ENCODE results near the gene DACH1.

Gene DACH1

GRCh38 chr13:71578048-71578447 is 289.0 kb downstream of the DACH1 start:
- over 99% methylated on average over 4 of the region's 6 CpGs for WGBS

GRCh38 chr13:71577127-71577526 is 289.9 kb downstream of the DACH1 start:
- H3K27me3 ChIP-seq (ENCODE audit: insufficient read depth, low read length) = no peaks in the 10 kb centered on the region
- no peaks in the 10 kb centered on the region for H3K4me1 ChIP-seq (ENCODE audit: insufficient read depth, low read length)
- no peaks in the 10 kb centered on the region for H3K9me3 ChIP-seq (ENCODE audit: insufficient read depth, low read depth, low read length)
- 81% methylated on average over 2 of the region's 2 CpGs for WGBS
- H3K4me3 ChIP-seq (ENCODE audit: low read length) = no peak overlapping the region
- no peaks in the 10 kb centered on the region for H3K36me3 ChIP-seq (ENCODE audit: insufficient read depth, low read length)
- no peak overlapping the region for H3K27ac ChIP-seq (ENCODE audit: low read depth, low read length)
- no peak overlapping the region for H3K9ac ChIP-seq (ENCODE audit: low read depth, low read length)

More at GRCh38 chr13:71578048-71578447, 289.0 kb downstream of the DACH1 start:
- Histone ChIP-seq H3K36me3 (ENCODE audit: insufficient read depth, low read length) (no peaks in the 10 kb centered on the region), H3K4me1 (ENCODE audit: insufficient read depth, low read length) (no peaks in the 10 kb centered on the region), H3K27ac (ENCODE audit: low read depth, low read length) (no peak overlapping the region), H3K9me3 (ENCODE audit: insufficient read depth, low read depth, low read length) (no peaks in the 10 kb centered on the region), H3K9ac (ENCODE audit: low read depth, low read length) (no peak overlapping the region), H3K27me3 (ENCODE audit: insufficient read depth, low read length) (no peaks in the 10 kb centered on the region), H3K4me3 (ENCODE audit: low read length) (no peak overlapping the region)

GRCh38 chr13:71576571-71576970 is 290.4 kb downstream of the DACH1 start:
- Histone ChIP-seq H3K27ac (ENCODE audit: low read depth, low read length) (no peak overlapping the region), H3K4me3 (ENCODE audit: low read length) (no peak overlapping the region), H3K27me3 (ENCODE audit: insufficient read depth, low read length) (no peaks in the 10 kb centered on the region), H3K4me1 (ENCODE audit: insufficient read depth, low read length) (no peaks in the 10 kb centered on the region), H3K9me3 (ENCODE audit: insufficient read depth, low read depth, low read length) (no peaks in the 10 kb centered on the region), H3K9ac (ENCODE audit: low read depth, low read length) (no peak overlapping the region), H3K36me3 (ENCODE audit: insufficient read depth, low read length) (no peaks in the 10 kb centered on the region)
- 100% methylated on average over 1 of the region's 1 CpG for WGBS

GRCh38 chr13:71546881-71547280 is 320.1 kb downstream of the DACH1 start:
- H3K4me3 ChIP-seq (ENCODE audit: low read length) = no peak overlapping the region
- no peaks in the 10 kb centered on the region for H3K9me3 ChIP-seq (ENCODE audit: insufficient read depth, low read depth, low read length)
- no peaks in the 10 kb centered on the region for H3K27me3 ChIP-seq (ENCODE audit: insufficient read depth, low read length)
- no peak overlapping the region for H3K9ac ChIP-seq (ENCODE audit: low read depth, low read length)
- 85% methylated on average over 3 of the region's 4 CpGs for WGBS
- no peaks in the 10 kb centered on the region for H3K4me1 ChIP-seq (ENCODE audit: insufficient read depth, low read length)
- no peaks in the 10 kb centered on the region for H3K36me3 ChIP-seq (ENCODE audit: insufficient read depth, low read length)
- H3K27ac ChIP-seq (ENCODE audit: low read depth, low read length) = no peak overlapping the region

GRCh38 chr13:71540098-71540497 is 326.9 kb downstream of the DACH1 start:
- Histone ChIP-seq H3K27ac (ENCODE audit: low read depth, low read length) (no peak overlapping the region), H3K27me3 (ENCODE audit: insufficient read depth, low read length) (no peaks in the 10 kb centered on the region), H3K9me3 (ENCODE audit: insufficient read depth, low read depth, low read length) (no peaks in the 10 kb centered on the region), H3K4me3 (ENCODE audit: low read length) (no peak overlapping the region), H3K4me1 (ENCODE audit: insufficient read depth, low read length) (no peaks in the 10 kb centered on the region), H3K9ac (ENCODE audit: low read depth, low read length) (no peak overlapping the region), H3K36me3 (ENCODE audit: insufficient read depth, low read length) (no peaks in the 10 kb centered on the region)
- WGBS = 67% methylated on average over 1 of the region's 1 CpG

- H3K27ac ChIP-seq (ENCODE audit: low read depth, low read length) = no peak overlapping the region
- H3K27me3 ChIP-seq (ENCODE audit: insufficient read depth, low read length) = no peaks in the 10 kb centered on the region
- 100% methylated on average over 2 of the region's 2 CpGs for WGBS
- no peaks in the 10 kb centered on the region for H3K36me3 ChIP-seq (ENCODE audit: insufficient read depth, low read length)
- H3K9me3 ChIP-seq (ENCODE audit: insufficient read depth, low read depth, low read length) = no peaks in the 10 kb centered on the region
- no peak overlapping the region for H3K4me3 ChIP-seq (ENCODE audit: low read length)
- H3K9ac ChIP-seq (ENCODE audit: low read depth, low read length) = no peak overlapping the region
- no peaks in the 10 kb centered on the region for H3K4me1 ChIP-seq (ENCODE audit: insufficient read depth, low read length)
These were observed 330.8 kb downstream of the DACH1 start for GRCh38 chr13:71536201-71536600.

GRCh38 chr13:71524613-71525304 is 342.2 kb downstream of the DACH1 start:
- 93% methylated on average over 16 of the region's 16 CpGs for WGBS
- Histone ChIP-seq H3K4me1 (ENCODE audit: insufficient read depth, low read length) (no peaks in the 10 kb centered on the region), H3K4me3 (ENCODE audit: low read length) (no peak overlapping the region)

GRCh38 chr13:71524245-71524612 is 342.8 kb downstream of the DACH1 start:
- Histone ChIP-seq H3K27ac (ENCODE audit: low read depth, low read length) (no peak overlapping the region), H3K27me3 (ENCODE audit: insufficient read depth, low read length) (no peaks in the 10 kb centered on the region), H3K9ac (ENCODE audit: low read depth, low read length) (no peak overlapping the region), H3K36me3 (ENCODE audit: insufficient read depth, low read length) (no peaks in the 10 kb centered on the region), H3K4me3 (ENCODE audit: low read length) (no peak overlapping the region), H3K9me3 (ENCODE audit: insufficient read depth, low read depth, low read length) (no peaks in the 10 kb centered on the region), H3K4me1 (ENCODE audit: insufficient read depth, low read length) (no peaks in the 10 kb centered on the region)
- WGBS = 99% methylated on average over 3 of the region's 3 CpGs

More at GRCh38 chr13:71524613-71525304, 342.2 kb downstream of the DACH1 start:
- H3K27me3 ChIP-seq (ENCODE audit: insufficient read depth, low read length) = no peaks in the 10 kb centered on the region
- no peak overlapping the region for H3K9ac ChIP-seq (ENCODE audit: low read depth, low read length)
- H3K36me3 ChIP-seq (ENCODE audit: insufficient read depth, low read length) = no peaks in the 10 kb centered on the region
- no peak overlapping the region for H3K27ac ChIP-seq (ENCODE audit: low read depth, low read length)
- H3K9me3 ChIP-seq (ENCODE audit: insufficient read depth, low read depth, low read length) = no peaks in the 10 kb centered on the region

GRCh38 chr13:71522941-71523526 is 344.0 kb downstream of the DACH1 start:
- no peak overlapping the region for H3K27ac ChIP-seq (ENCODE audit: low read depth, low read length)
- no peaks in the 10 kb centered on the region for H3K9me3 ChIP-seq (ENCODE audit: insufficient read depth, low read depth, low read length)
- 97% methylated on average over 4 of the region's 4 CpGs for WGBS
- no peak overlapping the region for H3K9ac ChIP-seq (ENCODE audit: low read depth, low read length)
- H3K36me3 ChIP-seq (ENCODE audit: insufficient read depth, low read length) = no peaks in the 10 kb centered on the region
- H3K4me3 ChIP-seq (ENCODE audit: low read length) = no peak overlapping the region
- no peaks in the 10 kb centered on the region for H3K27me3 ChIP-seq (ENCODE audit: insufficient read depth, low read length)
- H3K4me1 ChIP-seq (ENCODE audit: insufficient read depth, low read length) = no peaks in the 10 kb centered on the region

- H3K9me3 ChIP-seq (ENCODE audit: insufficient read depth, low read depth, low read length) = no peaks in the 10 kb centered on the region
- no peaks in the 10 kb centered on the region for H3K27me3 ChIP-seq (ENCODE audit: insufficient read depth, low read length)
- H3K36me3 ChIP-seq (ENCODE audit: insufficient read depth, low read length) = no peaks in the 10 kb centered on the region
- peaks cover 4% of the 10 kb centered on the region; the same call in 1 of the 2 replicates for H3K4me1 ChIP-seq (ENCODE audit: insufficient read depth, low read length)
- no peak overlapping the region for H3K27ac ChIP-seq (ENCODE audit: low read depth, low read length)
- H3K9ac ChIP-seq (ENCODE audit: low read depth, low read length) = no peak overlapping the region
- no peak overlapping the region for H3K4me3 ChIP-seq (ENCODE audit: low read length)
- WGBS = 100% methylated on average over 1 of the region's 2 CpGs
These were observed 350.0 kb downstream of the DACH1 start for GRCh38 chr13:71517004-71517403.

- H3K27me3 ChIP-seq (ENCODE audit: insufficient read depth, low read length) = no peaks in the 10 kb centered on the region
- no peak overlapping the region for H3K4me3 ChIP-seq (ENCODE audit: low read length)
- no peak overlapping the region for H3K27ac ChIP-seq (ENCODE audit: low read depth, low read length)
- peaks cover 4% of the 10 kb centered on the region; the same call in 1 of the 2 replicates for H3K4me1 ChIP-seq (ENCODE audit: insufficient read depth, low read length)
- WGBS = 95% methylated on average over 3 of the region's 3 CpGs
- no peak overlapping the region for H3K9ac ChIP-seq (ENCODE audit: low read depth, low read length)
- no peaks in the 10 kb centered on the region for H3K36me3 ChIP-seq (ENCODE audit: insufficient read depth, low read length)
- no peaks in the 10 kb centered on the region for H3K9me3 ChIP-seq (ENCODE audit: insufficient read depth, low read depth, low read length)
These were observed 350.5 kb downstream of the DACH1 start for GRCh38 chr13:71516521-71516920.

GRCh38 chr13:71515744-71516038 is 351.3 kb downstream of the DACH1 start:
- Histone ChIP-seq H3K4me3 (ENCODE audit: low read length) (no peak overlapping the region), H3K4me1 (ENCODE audit: insufficient read depth, low read length) (peaks cover 4% of the 10 kb centered on the region; the same call in 1 of the 2 replicates), H3K9me3 (ENCODE audit: insufficient read depth, low read depth, low read length) (no peaks in the 10 kb centered on the region), H3K27me3 (ENCODE audit: insufficient read depth, low read length) (no peaks in the 10 kb centered on the region), H3K27ac (ENCODE audit: low read depth, low read length) (no peak overlapping the region), H3K36me3 (ENCODE audit: insufficient read depth, low read length) (no peaks in the 10 kb centered on the region), H3K9ac (ENCODE audit: low read depth, low read length) (no peak overlapping the region)
- 70% methylated on average over 4 of the region's 4 CpGs for WGBS
